ENCODE results near the gene CD109. TPM values are rescaled to one million over a fixed set of nuclear protein-coding genes. Genes with fewer than 3 reads are reported as not detected.
"Not testable (repeated sequence)": the region's sequence is repeated elsewhere in the genome, so short reads cannot be mapped to it uniquely, and the experiment has no call there.

CD109 gene
- total and polyA plus RNA-seq, 7 donors = under 0.01 to 32.1 (median 22.9) TPM

- Histone ChIP-seq H3K27me3 (no peaks in the 10 kb centered on the region), H3K4me1 (peaks cover 0 to 14% (median 8%) of the 10 kb centered on the region in 4 donors), H3K27ac (no peak overlapping the region), H3K36me3 (peaks cover 0 to 9% (median 0%) of the 10 kb centered on the region in 4 donors), H3K9me3 (no peaks in the 10 kb centered on the region), H3K4me3 (no peak overlapping the region)
- TF ChIP-seq POLR2AphosphoS5 (IDR thresholded peaks at IDR 0.05) (no peak), CTCF (IDR thresholded peaks at IDR 0.05) (no peak), POLR2A (IDR thresholded peaks at IDR 0.05) (no peak), EP300 (IDR thresholded peaks at IDR 0.05) (no peak)
- no peak for DNase-seq
- intact Hi-C loops (cut with DNase I) = no loop called here
- 75 to 84% methylated on average over 2 of the region's 2 CpGs for WGBS, 2 donors
Measured at GRCh38 chr6:73802366-73802765, 106.4 kb downstream of the CD109 start.

- Histone ChIP-seq H3K27me3 (no peaks in the 10 kb centered on the region), H3K4me3 (no peak overlapping the region), H3K36me3 (peaks cover 0 to 15% (median 0%) of the 10 kb centered on the region in 4 donors), H3K4me1 (peaks cover 0 to 7% (median 5%) of the 10 kb centered on the region in 4 donors), H3K9me3 (no peaks in the 10 kb centered on the region), H3K27ac (no peak overlapping the region)
- intact Hi-C loops (cut with DNase I) = no loop called here
- 39 to 69% methylated on average over 5 of the region's 5 CpGs for WGBS, 2 donors
- no peak for DNase-seq
- TF ChIP-seq CTCF (IDR thresholded peaks at IDR 0.05) (peak in 2 of 4 experiments; percentile 19 to 48), POLR2AphosphoS5 (IDR thresholded peaks at IDR 0.05) (no peak)
Measured at GRCh38 chr6:73803562-73804241, 107.7 kb downstream of the CD109 start.

GRCh38 chr6:73805221-73805620 lies 109.2 kb downstream of the CD109 start:
- H3K27ac ChIP-seq; H3K4me3 ChIP-seq; H3K9me3 ChIP-seq; DNase-seq; H3K27me3 ChIP-seq; H3K4me1 ChIP-seq; intact Hi-C loops (cut with DNase I): not testable (repeated sequence)
- H3K36me3 ChIP-seq = peaks cover 0 to 21% (median 0%) of the 10 kb centered on the region in 4 donors
- 33 to 75% methylated on average over 7 of the region's 7 CpGs for WGBS, 2 donors

- H3K27ac ChIP-seq; H3K4me3 ChIP-seq; intact Hi-C loops (cut with DNase I); DNase-seq; H3K4me1 ChIP-seq; H3K9me3 ChIP-seq; H3K27me3 ChIP-seq: not testable (repeated sequence)
- WGBS, 2 donors = 76 to 91% methylated on average over 3 of the region's 4 CpGs
- peaks cover 0 to 28% (median 0%) of the 10 kb centered on the region in 4 donors for H3K36me3 ChIP-seq
Measured at GRCh38 chr6:73805982-73806381, 110.0 kb downstream of the CD109 start.

GRCh38 chr6:73811706-73812105 lies 115.7 kb downstream of the CD109 start:
- Histone ChIP-seq H3K4me3 (no peak overlapping the region), H3K27me3 (no peaks in the 10 kb centered on the region), H3K9me3 (no peaks in the 10 kb centered on the region), H3K4me1 (no peaks in the 10 kb centered on the region), H3K27ac (no peak overlapping the region), H3K36me3 (peaks cover 0 to 44% (median 9%) of the 10 kb centered on the region in 4 donors)
- no peak for DNase-seq
- intact Hi-C loops (cut with DNase I) = no loop called here
- TF ChIP-seq EP300 (IDR thresholded peaks at IDR 0.05) (no peak), POLR2AphosphoS5 (IDR thresholded peaks at IDR 0.05) (no peak), POLR2A (IDR thresholded peaks at IDR 0.05) (no peak), CTCF (IDR thresholded peaks at IDR 0.05) (no peak)

- H3K27me3 ChIP-seq = no peaks in the 10 kb centered on the region
- H3K4me3 ChIP-seq = no peak overlapping the region
- intact Hi-C loops (cut with DNase I) = no loop called here
- DNase-seq = no peak
- no peak overlapping the region for H3K27ac ChIP-seq
- 74 to 80% methylated on average over 1 of the region's 1 CpG for WGBS, 2 donors
- peaks cover 0 to 3% (median under 1%) of the 10 kb centered on the region in 4 donors for H3K9me3 ChIP-seq
- TF ChIP-seq EP300 (IDR thresholded peaks at IDR 0.05) (no peak), POLR2A (IDR thresholded peaks at IDR 0.05) (no peak), CTCF (IDR thresholded peaks at IDR 0.05) (no peak), POLR2AphosphoS5 (IDR thresholded peaks at IDR 0.05) (no peak)
- peaks cover 0 to 53% (median 7%) of the 10 kb centered on the region in 4 donors for H3K36me3 ChIP-seq
- H3K4me1 ChIP-seq = no peaks in the 10 kb centered on the region
Measured at GRCh38 chr6:73817253-73817652, 121.2 kb downstream of the CD109 start.
